Gastroesophageal sphincter (tissue), 3 donors: Measurements from ENCODE around the gene KRTAP10-8.

ENCODE experiments used
- CTCF ChIP-seq, 4 experiments: fragments of 200-600 bp in 2 of 4; fragments of 450-650 bp in 2 of 4; sonication (generic) in 1 of 4; IDR thresholded peaks; one replicate each; pipeline ENCODE4 v1.5.1; 2017 to 2019; ENCODE audit warnings: antibody characterized with exemption in 4 of 4, mild to moderate bottlenecking in 2 of 4, moderate library complexity in 2 of 4
- EP300 ChIP-seq: sonication (generic); formaldehyde crosslinking; IDR thresholded peaks from one replicate; pipeline ENCODE4 v1.6.1; 2017; ENCODE audit warnings: antibody characterized with exemption, mild to moderate bottlenecking
- POLR2A ChIP-seq, 2 donors: fragments of 450-650 bp; IDR thresholded peaks; one replicate each; pipeline ENCODE4 v1.6.1; 2017; ENCODE audit warnings: antibody characterized with exemption in 2 of 2, mild to moderate bottlenecking in 2 of 2, moderate library complexity in 1 of 2
- POLR2AphosphoS5 ChIP-seq: sonication (generic); formaldehyde crosslinking; IDR thresholded peaks from one replicate; pipeline ENCODE4 v1.6.1; 2017; ENCODE audit warnings: antibody characterized with exemption

- TF ChIP-seq EP300 (no peak), POLR2A (IDR thresholded peaks at IDR 0.05) (no peak), CTCF (IDR thresholded peaks at IDR 0.05) (no peak), POLR2AphosphoS5 (no peak)
Measured at GRCh38 chr21:44611551-44611950, 328 bp upstream of the KRTAP10-8 start.
